B cell (primary cell): ENCODE measurements around the gene SOCS3. TPM values are rescaled to one million over a fixed set of nuclear protein-coding genes. Genes with fewer than 3 reads are reported as not detected.

Source experiments
- ATAC-seq: fragments of 200-7000 bp; cut with Tn5 transposase; one replicate; pipeline ENCODE4 v1.10.0; 2021; ENCODE audit warnings: low read depth, mild to moderate bottlenecking, moderate number of reproducible peaks, moderate library complexity
- CTCF ChIA-PET: fragments of 350-600 bp; sonication (Branson Sonifier 250); formaldehyde crosslinking; loops from one replicate; lab custom pipeline; 2021; ENCODE audit warnings: antibody characterized with exemption, inconsistent platforms; lab: Charles Lee
- POLR2A ChIA-PET: fragments of 350-600 bp; sonication (Branson Sonifier 250); formaldehyde crosslinking; loops from one replicate; lab custom pipeline; 2021; ENCODE audit warnings: antibody characterized with exemption; lab: Charles Lee
- DNase-seq: peaks from one replicate; pipeline ENCODE4 v3.0.0; 2013
- H2AFZ ChIP-seq: 2 replicates; pipeline ENCODE4 v1.6.1; 2012; ENCODE audit warnings: mild to moderate bottlenecking, low read depth, low read length; ENCODE audit not compliant: insufficient read depth, poor library complexity, severe bottlenecking
- H3K27ac ChIP-seq, 2 donors: 1 replicate in 1 of 2; 2 replicates in 1 of 2; pipeline ENCODE4 v1.5.1; 2012 to 2013; ENCODE audit warnings: low read length in 2 of 2, mild to moderate bottlenecking in 2 of 2, moderate library complexity in 1 of 2
- H3K27me3 ChIP-seq, 4 experiments: fragments of 200-600 bp in 1 of 4; sonication (generic) in 1 of 4; replicated peaks in 1 of 4; 1 replicate in 2 of 4; 2 replicates in 2 of 4; pipeline versions ENCODE4 v1.6.1 to v1.7.0; 2013 to 2016; ENCODE audit warnings: low read length in 3 of 4, mild to moderate bottlenecking in 2 of 4, mixed read lengths in 1 of 4, moderate library complexity in 1 of 4; ENCODE audit not compliant: insufficient read depth in 4 of 4, control insufficient read depth in 3 of 4; ENCODE audit errors: control extremely low read depth in 1 of 4
- H3K36me3 ChIP-seq, 2 experiments: replicated peaks in 1 of 2; 1 replicate in 1 of 2; 2 replicates in 1 of 2; pipeline versions ENCODE4 v1.6.1 to v1.7.1; 2013; ENCODE audit warnings: low read length in 1 of 2; ENCODE audit not compliant: insufficient read depth in 2 of 2, control insufficient read depth in 1 of 2; ENCODE audit errors: control extremely low read depth in 1 of 2, extremely low read depth in 1 of 2
- H3K4me1 ChIP-seq, 2 donors: fragments of 200-600 bp in 1 of 2; sonication (generic) in 1 of 2; 1 replicate in 1 of 2; 2 replicates in 1 of 2; pipeline versions ENCODE4 v1.5.1 to v1.6.1; 2013 to 2017; ENCODE audit warnings: low read length in 2 of 2; ENCODE audit not compliant: control insufficient read depth in 2 of 2, insufficient read depth in 2 of 2
- H3K4me2 ChIP-seq: replicated peaks from 2 replicates; pipeline ENCODE3; 2012; ENCODE audit warnings: mild to moderate bottlenecking, low read depth, low read length; ENCODE audit not compliant: poor library complexity, severe bottlenecking
- H3K4me3 ChIP-seq, 5 experiments: fragments of 200-600 bp in 1 of 5; sonication (generic) in 1 of 5; 1 replicate in 3 of 5; 2 replicates in 2 of 5; pipeline versions ENCODE4 v1.5.1 to v1.7.0; 2011 to 2016; ENCODE audit warnings: low read length in 4 of 5, mild to moderate bottlenecking in 4 of 5, low read depth in 2 of 5, control low read depth in 1 of 5, moderate library complexity in 1 of 5; ENCODE audit not compliant: insufficient read depth in 1 of 5; ENCODE audit errors: control extremely low read depth in 1 of 5, extremely low read depth in 1 of 5
- H3K79me2 ChIP-seq: fragments of 200-600 bp; sonication (generic); one replicate; pipeline ENCODE4 v1.6.0; 2016; ENCODE audit warnings: low read length; ENCODE audit not compliant: control insufficient read depth, insufficient read depth
- H3K9ac ChIP-seq: fragments of 200-600 bp; sonication (generic); 2 replicates; pipeline ENCODE4 v1.6.1; 2017; ENCODE audit warnings: mild to moderate bottlenecking, low read length, moderate library complexity
- H3K9me3 ChIP-seq, 3 donors: one replicate each; pipeline versions ENCODE4 v1.6.1 to v1.7.1; 2013; ENCODE audit warnings: low read length in 2 of 3; ENCODE audit not compliant: control insufficient read depth in 2 of 3, insufficient read depth in 1 of 3; ENCODE audit errors: control extremely low read depth in 1 of 3
- H4K20me1 ChIP-seq: 2 replicates; pipeline ENCODE4 v1.6.0; 2012; ENCODE audit warnings: mild to moderate bottlenecking, low read length; ENCODE audit not compliant: insufficient read depth, control insufficient read depth, poor library complexity, severe bottlenecking
- H3K27ac Mint-ChIP-seq: one replicate; pipeline ENCODE4 v1.8.0; 2021; ENCODE audit warnings: mixed read lengths
- H3K27me3 Mint-ChIP-seq: one replicate; pipeline ENCODE4 v1.8.0; 2021; ENCODE audit warnings: mixed read lengths
- H3K4me1 Mint-ChIP-seq: one replicate; pipeline ENCODE4 v1.8.0; 2021; ENCODE audit warnings: mixed read lengths
- H3K4me3 Mint-ChIP-seq: one replicate; pipeline ENCODE4 v1.8.0; 2021; ENCODE audit warnings: mixed read lengths
- H3K9me3 Mint-ChIP-seq: one replicate; pipeline ENCODE4 v1.8.0; 2022; ENCODE audit warnings: mixed read lengths; ENCODE audit not compliant: insufficient read depth
- EZH2 ChIP-seq: IDR thresholded peaks from 2 replicates; pipeline ENCODE4 v1.6.1; 2012; ENCODE audit warnings: borderline replicate concordance, low read depth, mild to moderate bottlenecking, moderate library complexity, low read length; ENCODE audit not compliant: insufficient read depth, poor library complexity, severe bottlenecking
- WGBS: methylation state at CpG from one replicate; pipeline ENCODE4 v1.1.5; 2013; ENCODE audit warnings: missing lambda C conversion rate; ENCODE audit not compliant: insufficient coverage; 5-methylcytosine and 5-hydroxymethylcytosine counted together
- intact Hi-C: fragments of 100-400 bp; cut with micrococcal nuclease; formaldehyde crosslinking; loops from one replicate; pipeline ENCODE4 v1.10.0; 2022
- polyA plus RNA-seq: library from polyadenylated mRNA; depleted of rRNA; stranded (reverse); fragments of >200 nt; gene quantifications from 2 replicates; pipeline ENCODE4 v1.2.3, GENCODE V29; 2012
- total RNA-seq, 2 donors: library from RNA; stranded (reverse); fragments of 120-200 nt in 1 of 2; gene quantifications; 1 replicate in 1 of 2; 2 replicates in 1 of 2; pipeline versions ENCODE4 v1.2.3 to v1.2.4, GENCODE V29; 2013 to 2022
- TF ChIP-seq, protein P1 (sequence below): fragments of 200-600 bp; IDR thresholded peaks from one replicate; pipeline ENCODE4 v1.8.0; 2022; ENCODE audit warnings: antibody characterized with exemption, mild to moderate bottlenecking

SOCS3 gene
- total and polyA plus RNA-seq, 2 donors (not counting 1 experiment from before 2014, with no cell fraction given) = 41.8 to 67.6 TPM

GRCh38 chr17:78324391-78325075 lies 35.3 kb downstream of the SOCS3 start:
- Histone ChIP-seq H3K9ac (no peak overlapping the region), H3K9me3 (no peaks in the 10 kb centered on the region), H3K79me2 (no peaks in the 10 kb centered on the region), H3K27me3 (peaks cover 0 to 4% (median 0%) of the 10 kb centered on the region in 4 experiments), H3K4me1 (peaks cover 10% of the 10 kb centered on the region in 2 donors), H2AFZ (peak overlapping the region; percentile 58), H3K36me3 (no peaks in the 10 kb centered on the region), H3K27ac (no peak overlapping the region), H4K20me1 (no peaks in the 10 kb centered on the region), H3K4me3 (no peak overlapping the region), H3K4me2 (peak overlapping the region; percentile 55)
- no peaks in the 10 kb centered on the region for H3K9me3 Mint-ChIP-seq
- peak overlapping the region; percentile 41 for H3K27ac Mint-ChIP-seq
- peak overlapping the region; percentile 37 for H3K4me3 Mint-ChIP-seq
- DNase-seq = no peak
- CTCF ChIA-PET = interaction anchor here (1.1 kb wide), 1 partner anchor 8 kb away, joined by 4 read pairs; no protein-coding TSS in a partner anchor
- WGBS = 20% methylated on average over 17 of the region's 18 CpGs
- intact Hi-C loops = no loop called here
- H3K27me3 Mint-ChIP-seq = peaks cover 4% of the 10 kb centered on the region
- peak; percentile 41 for ATAC-seq
- POLR2A ChIA-PET = no interaction called here
- TF ChIP-seq EZH2 = no peak
- peaks cover 16% of the 10 kb centered on the region for H3K4me1 Mint-ChIP-seq

- H3K4me3 ChIP-seq = no peak overlapping the region
- DNase-seq = no peak
- ChIA-PET CTCF (no interaction called here), POLR2A (no interaction called here)
- intact Hi-C loops = no loop called here
- no peaks in the 10 kb centered on the region for H4K20me1 ChIP-seq
- peak overlapping the region; percentile 58 for H2AFZ ChIP-seq
- peaks cover 0 to 4% (median 0%) of the 10 kb centered on the region in 4 experiments for H3K27me3 ChIP-seq
- H3K4me1 ChIP-seq = peaks cover 10% of the 10 kb centered on the region in 2 donors
- peaks cover 4% of the 10 kb centered on the region for H3K27me3 Mint-ChIP-seq
- no peaks in the 10 kb centered on the region for H3K9me3 ChIP-seq
- H3K4me2 ChIP-seq = peak overlapping the region; percentile 55
- H3K36me3 ChIP-seq = no peaks in the 10 kb centered on the region
- peak overlapping the region; percentile 41 for H3K27ac Mint-ChIP-seq
- H3K4me3 Mint-ChIP-seq = no peak overlapping the region
- WGBS = 60% methylated on average over 7 of the region's 7 CpGs
- TF ChIP-seq, protein P1, sequence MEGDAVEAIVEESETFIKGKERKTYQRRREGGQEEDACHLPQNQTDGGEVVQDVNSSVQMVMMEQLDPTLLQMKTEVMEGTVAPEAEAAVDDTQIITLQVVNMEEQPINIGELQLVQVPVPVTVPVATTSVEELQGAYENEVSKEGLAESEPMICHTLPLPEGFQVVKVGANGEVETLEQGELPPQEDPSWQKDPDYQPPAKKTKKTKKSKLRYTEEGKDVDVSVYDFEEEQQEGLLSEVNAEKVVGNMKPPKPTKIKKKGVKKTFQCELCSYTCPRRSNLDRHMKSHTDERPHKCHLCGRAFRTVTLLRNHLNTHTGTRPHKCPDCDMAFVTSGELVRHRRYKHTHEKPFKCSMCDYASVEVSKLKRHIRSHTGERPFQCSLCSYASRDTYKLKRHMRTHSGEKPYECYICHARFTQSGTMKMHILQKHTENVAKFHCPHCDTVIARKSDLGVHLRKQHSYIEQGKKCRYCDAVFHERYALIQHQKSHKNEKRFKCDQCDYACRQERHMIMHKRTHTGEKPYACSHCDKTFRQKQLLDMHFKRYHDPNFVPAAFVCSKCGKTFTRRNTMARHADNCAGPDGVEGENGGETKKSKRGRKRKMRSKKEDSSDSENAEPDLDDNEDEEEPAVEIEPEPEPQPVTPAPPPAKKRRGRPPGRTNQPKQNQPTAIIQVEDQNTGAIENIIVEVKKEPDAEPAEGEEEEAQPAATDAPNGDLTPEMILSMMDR = no peak
- TF ChIP-seq EZH2 = no peak
- ATAC-seq = no peak
- H3K9ac ChIP-seq = no peak overlapping the region
- H3K27ac ChIP-seq = no peak overlapping the region
- no peaks in the 10 kb centered on the region for H3K9me3 Mint-ChIP-seq
- H3K4me1 Mint-ChIP-seq = peaks cover 15% of the 10 kb centered on the region
- H3K79me2 ChIP-seq = no peaks in the 10 kb centered on the region
Observed at GRCh38 chr17:78323826-78324390, 36.0 kb downstream of the SOCS3 start.
